Measurements from ENCODE around the gene SUN3.

DNA sequence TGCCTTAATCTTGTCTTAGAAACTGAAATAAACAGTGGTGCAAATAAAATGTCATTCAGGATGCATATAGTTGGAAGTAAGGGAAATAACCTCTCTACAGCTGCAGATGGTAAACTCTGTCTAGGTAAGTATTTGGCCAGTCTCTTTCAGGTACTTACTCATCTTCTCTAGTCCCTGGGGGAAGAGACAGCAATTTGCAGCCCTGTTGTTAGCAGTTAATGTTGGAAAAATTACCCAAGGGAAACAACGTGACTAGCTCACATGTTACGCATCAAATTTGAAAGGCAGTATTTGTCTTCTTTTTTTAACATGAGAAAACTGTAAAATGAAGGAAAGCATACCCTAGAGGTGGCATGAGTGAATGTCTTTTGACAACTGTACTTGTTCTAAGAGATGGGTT is 46.3 kb downstream of the SUN3 start:
- TF ChIP-seq SIN3A (IDR thresholded peaks at IDR 0.05; ENCODE audit: borderline replicate concordance, insufficient read depth, low read length) (no peak), POLR2AphosphoS5 (IDR thresholded peaks at IDR 0.05; ENCODE audit: low read depth, low read length) (no peak), TAF1 (IDR thresholded peaks at IDR 0.05; ENCODE audit: borderline replicate concordance, insufficient read depth, low read length) (no peak), FOXP2 (optimal IDR thresholded peaks at IDR 0.05; ENCODE audit: borderline replicate concordance, extremely low read depth, extremely low read length, insufficient read depth) (no peak)
- TF ChIP-seq, protein P1, sequence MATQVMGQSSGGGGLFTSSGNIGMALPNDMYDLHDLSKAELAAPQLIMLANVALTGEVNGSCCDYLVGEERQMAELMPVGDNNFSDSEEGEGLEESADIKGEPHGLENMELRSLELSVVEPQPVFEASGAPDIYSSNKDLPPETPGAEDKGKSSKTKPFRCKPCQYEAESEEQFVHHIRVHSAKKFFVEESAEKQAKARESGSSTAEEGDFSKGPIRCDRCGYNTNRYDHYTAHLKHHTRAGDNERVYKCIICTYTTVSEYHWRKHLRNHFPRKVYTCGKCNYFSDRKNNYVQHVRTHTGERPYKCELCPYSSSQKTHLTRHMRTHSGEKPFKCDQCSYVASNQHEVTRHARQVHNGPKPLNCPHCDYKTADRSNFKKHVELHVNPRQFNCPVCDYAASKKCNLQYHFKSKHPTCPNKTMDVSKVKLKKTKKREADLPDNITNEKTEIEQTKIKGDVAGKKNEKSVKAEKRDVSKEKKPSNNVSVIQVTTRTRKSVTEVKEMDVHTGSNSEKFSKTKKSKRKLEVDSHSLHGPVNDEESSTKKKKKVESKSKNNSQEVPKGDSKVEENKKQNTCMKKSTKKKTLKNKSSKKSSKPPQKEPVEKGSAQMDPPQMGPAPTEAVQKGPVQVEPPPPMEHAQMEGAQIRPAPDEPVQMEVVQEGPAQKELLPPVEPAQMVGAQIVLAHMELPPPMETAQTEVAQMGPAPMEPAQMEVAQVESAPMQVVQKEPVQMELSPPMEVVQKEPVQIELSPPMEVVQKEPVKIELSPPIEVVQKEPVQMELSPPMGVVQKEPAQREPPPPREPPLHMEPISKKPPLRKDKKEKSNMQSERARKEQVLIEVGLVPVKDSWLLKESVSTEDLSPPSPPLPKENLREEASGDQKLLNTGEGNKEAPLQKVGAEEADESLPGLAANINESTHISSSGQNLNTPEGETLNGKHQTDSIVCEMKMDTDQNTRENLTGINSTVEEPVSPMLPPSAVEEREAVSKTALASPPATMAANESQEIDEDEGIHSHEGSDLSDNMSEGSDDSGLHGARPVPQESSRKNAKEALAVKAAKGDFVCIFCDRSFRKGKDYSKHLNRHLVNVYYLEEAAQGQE (IDR thresholded peaks at IDR 0.05; ENCODE audit: insufficient read depth in 1 of 2, low read depth in 2 of 2, low read length in 2 of 2), result no peak

All from PFSK-1 (cell line).